Ecto neural progenitor cell (in vitro differentiated cells): ENCODE measurements around the gene CRYGC.
"Not testable (repeated sequence)": the region's sequence is repeated elsewhere in the genome, so short reads cannot be mapped to it uniquely, and the experiment has no call there.

ENCODE experiments used
- DNase-seq: peaks from one replicate; pipeline ENCODE4 v3.0.0-alpha.2; 2018; ENCODE audit warnings: low spot score

CRYGC gene, protein sequence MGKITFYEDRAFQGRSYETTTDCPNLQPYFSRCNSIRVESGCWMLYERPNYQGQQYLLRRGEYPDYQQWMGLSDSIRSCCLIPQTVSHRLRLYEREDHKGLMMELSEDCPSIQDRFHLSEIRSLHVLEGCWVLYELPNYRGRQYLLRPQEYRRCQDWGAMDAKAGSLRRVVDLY

DNA sequence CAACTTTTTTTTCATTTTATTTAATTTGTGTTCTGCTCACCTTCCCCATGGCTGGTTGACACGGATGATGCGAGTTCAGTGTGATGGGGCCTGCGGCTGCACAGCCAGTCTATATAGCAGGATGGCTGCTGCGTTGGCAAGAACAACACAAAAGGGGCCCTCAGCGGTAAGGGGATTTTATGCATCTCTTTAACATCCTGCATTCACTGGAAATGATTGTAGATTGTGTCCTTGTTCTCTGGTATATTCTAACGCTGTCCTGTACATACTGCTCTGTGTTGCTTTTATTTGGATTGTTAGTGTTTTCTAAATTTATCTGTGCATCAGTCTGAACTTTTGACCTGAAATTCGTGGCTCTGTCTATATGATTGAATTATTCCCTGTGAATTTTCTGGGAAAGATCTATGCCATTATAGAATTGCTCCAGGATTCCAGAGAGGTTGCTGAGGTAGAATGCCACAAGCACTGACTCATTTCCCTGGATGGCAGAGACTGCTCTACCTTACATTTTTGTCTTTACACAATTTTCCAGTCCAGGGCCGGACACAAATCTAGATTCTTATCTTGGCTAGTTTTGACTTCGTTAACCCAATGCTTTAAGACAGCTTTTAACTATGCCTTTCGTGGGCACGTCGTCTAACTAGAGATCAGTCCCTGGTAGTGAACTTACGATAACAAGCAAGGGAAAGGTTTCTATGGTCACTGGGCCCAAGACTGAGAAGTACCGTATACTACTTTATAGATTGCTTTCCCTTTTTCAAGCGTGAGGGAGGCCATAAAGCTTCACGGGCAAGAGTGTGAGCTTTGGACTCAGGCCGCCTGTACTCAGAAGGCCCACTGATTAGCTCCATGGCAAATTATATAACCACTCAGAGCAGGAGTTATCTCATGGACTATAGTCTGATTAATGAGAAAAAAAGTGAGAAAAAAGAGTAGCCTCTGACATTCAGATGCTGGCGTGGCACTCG, at the start of gene CRYGC:
CRYGC (minus strand) TSS at position 85 of the 968 bp plus-strand sequence; CDS start at position 49, 36 bp downstream.
- DNase-seq: no peak

DNA sequence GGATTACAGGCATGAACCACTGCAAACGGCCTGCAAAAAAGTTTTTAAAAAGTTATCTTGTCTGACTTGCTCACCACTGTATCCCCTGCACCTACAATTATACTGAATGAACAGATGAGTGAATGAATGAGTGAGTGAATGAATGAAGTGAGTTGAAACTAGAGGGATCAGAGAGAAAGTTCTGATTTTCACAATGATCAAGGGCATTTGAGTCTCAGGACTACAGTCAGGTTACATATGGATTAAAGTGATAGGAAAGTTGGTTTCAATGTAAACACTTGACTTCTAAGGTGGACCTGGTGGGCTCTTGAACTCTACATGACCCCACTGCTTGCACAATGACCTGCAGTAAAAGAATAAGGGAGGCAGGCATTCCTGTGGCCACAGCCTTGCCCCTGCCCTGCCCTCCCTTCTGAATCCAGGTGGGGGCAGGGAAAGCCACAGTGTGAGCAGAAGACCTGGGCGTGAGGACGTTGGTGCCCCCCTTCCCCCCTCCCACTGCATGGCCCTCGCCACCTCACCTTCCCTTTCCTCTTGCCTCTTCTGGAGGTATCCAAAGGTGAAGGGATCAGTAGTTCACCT, 49.5 kb upstream of the CRYGC start:
- DNase-seq: no peak

DNA sequence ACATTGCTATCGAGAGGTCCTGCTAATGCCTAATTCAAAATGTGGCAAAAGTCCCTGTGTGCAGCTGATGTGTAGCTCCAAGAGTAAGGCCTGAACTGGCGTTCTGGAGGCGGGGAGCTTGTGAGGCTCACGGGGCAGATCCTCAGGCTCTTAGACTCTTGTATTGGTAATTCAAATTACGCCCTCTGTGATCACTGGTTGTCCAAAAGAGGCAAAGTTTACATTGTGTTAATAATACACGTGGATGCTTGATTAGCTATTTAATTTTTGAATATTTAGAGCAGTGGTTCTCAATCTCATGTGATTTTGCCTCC, 46.2 kb upstream of the CRYGC start:
- no peak for DNase-seq

DNA sequence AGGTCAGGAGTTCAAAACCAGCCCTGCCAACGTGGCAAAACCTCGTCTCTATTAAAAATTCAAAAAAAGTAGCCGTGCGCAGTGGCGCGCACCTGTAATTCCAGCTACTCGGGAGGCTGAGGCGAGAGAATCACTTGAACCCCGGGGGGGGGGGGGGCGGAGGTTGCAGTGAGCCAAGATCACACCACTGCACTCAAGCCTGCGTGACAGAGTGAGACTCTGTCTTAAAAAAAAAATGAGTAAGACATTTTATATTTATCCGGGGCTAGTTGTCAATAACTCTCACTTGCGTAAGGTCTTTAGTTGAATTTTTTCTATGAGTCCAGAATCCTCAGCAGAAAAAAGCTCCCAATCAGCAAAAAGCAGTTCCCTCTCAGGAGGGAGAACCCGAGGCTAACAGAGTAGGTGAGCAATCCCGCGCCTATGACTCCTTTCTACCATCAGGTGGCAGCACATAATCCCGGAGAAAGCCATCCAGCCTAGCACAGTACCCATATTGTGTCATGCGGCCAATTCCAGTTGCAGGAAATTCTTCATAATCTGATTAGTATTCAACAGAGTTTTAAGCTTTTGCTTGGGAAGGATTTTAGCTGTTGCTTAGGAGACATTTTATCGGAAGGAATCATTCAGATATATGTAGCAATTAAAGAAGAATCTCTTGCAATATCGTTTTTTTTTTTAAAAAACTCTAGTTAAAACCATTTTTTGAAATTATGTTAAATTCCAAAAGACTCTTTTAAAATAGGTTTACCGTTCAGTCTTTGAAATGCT, 45.6 kb upstream of the CRYGC start:
- DNase-seq: peak; percentile 71

DNA sequence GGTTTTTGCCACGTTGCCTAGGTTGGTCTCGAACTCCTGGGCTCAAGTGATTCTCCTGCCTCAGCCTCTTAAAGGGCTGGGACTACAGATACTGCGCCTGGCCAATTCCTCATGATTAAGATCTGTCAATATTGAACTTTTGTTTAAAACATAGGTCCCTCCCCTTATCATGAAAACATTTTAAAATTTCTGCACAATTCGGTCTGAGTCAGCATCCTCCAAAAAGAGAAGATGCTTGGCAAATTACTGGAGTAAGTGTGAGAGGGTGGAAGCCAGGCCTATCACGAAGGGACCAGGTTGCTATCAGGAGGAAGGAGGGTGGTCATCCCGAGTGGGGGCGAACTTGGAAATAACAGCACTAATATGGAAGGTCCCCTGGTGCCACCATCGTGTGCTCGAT, 44.5 kb upstream of the CRYGC start:
- no peak for DNase-seq

DNA sequence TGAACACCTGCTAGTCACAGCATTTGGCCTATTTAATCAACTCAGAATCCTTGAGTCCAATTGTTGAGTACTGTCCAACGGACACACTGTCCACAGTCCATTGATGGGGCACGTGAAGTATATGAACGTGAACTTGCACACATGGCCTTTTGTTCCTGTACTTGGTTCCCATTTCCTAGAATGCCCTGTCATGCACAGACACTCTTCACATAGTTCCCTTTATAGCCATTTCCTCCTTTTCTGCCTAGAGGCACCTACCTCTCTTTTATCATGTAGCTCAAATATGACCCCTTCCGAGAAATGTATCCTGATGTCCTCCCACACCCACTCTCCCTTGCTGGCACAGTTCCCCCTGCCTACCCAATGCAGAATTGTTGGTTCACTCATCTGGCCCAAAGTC, 42.5 kb upstream of the CRYGC start:
- no peak for DNase-seq

DNA sequence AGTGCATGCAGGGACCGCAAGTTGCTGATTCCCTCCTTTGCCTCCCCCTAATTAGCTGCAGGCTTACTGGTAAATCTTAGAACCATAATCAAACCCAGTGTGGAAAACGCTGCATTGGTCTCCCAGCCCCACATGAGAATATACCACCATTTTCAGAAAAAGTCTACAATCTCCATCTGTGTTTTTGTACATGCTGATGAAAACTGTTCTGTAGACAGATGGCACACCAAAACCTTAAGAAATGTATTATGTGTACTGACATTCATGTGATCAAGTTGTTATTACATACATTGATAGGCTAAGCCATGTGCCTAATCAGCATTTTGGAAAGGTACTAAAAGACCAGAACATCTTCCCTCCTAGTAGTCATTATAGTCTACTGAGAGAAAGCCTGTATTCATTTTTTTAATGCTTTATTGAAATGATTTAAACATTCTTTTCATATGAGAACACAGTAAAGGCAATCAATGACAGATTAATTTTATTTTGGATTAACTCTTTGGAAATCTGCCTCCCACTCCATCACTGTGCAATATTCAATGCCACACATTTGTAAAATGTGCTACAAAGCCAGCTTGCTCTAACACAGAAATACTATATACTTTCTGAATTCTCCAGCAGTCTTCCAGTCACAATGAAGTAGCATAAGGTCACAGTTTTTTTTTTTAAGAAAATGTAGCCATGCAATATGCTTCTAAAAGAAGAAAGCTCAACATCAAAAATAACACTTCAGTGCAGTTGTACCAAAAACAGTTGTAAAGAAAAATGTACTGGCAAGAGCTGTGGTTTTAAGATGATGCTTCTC, 35.5 kb upstream of the CRYGC start:
- DNase-seq: no peak

DNA sequence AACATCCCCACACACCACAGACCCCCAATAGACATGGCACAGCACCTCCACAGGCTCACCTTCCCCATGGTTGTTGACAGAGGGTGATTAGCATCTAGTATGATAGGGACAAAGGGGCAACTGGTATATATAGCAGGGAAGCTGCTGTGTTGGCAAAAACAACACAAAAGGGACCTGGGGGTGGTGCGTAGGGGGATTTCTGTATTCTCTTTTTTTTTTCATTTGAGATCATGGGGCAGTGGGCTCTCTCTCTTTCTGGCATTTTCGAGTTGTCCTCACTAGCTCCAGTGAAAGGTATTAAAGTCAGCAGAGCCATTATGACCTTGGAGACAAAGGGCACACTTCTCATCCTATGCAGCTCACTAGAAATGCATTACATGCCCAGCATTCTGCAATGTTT, 33.9 kb upstream of the CRYGC start, which contains the start of gene CRYGA:
CRYGA (minus strand) TSS at position 101 of the 400 bp plus-strand sequence; CDS start at position 68, 33 bp downstream.
- DNase-seq: no peak

DNA sequence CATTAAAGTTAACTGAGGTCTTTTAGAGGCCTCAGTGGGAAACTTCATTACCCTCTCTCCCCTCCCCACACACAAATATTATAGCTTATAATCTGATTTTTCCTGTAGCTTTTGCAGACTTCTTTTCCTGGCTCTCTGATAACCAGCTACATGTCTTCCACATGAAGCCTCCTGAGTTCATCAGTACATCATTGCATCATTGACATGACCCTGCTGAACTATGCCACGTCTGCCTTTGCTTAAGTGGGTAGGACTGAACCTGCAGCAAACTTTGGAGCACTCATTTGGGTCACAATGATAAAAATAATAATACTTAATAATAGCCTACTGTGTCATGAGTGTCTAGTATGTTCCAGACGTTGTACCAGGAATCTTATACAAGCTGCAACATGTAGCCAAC, 26.8 kb upstream of the CRYGC start:
- DNase-seq: no peak

DNA sequence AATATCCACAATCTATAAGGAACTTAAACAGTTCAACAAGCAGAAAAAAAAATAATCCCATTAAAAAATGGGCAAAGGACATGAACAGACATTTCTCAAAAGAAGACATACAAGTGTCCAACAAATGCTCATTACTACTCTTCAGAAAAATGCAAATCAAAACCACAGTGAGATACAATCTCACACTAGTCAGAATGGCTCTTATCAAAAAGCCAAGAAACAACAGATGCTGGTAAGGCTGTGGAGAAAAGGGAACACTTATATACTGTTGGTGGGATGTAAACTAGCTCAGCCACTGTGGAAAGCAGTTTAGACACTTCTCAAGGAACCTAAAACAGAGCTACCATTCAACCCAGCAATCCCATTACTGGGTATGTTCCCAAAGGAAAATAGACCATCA, 23.5 kb upstream of the CRYGC start:
- DNase-seq: no peak

DNA sequence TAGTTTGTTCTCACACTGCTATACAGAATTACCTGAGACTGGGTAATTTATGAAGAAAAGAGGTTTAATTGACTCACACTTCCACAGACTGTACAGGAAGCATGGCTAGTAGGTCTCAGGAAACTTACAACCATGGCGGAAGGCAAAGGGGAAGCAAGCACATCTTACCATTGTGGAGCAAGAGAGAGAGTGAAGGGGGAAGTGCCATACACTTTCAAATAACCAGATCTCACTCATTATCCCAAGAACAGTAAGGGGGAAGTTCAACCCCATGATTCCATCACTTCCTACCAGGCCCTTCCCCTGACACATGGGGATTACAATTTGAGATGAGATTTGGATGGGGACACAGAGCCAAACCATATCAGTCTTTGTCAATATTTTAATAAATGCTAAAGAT, 21.3 kb upstream of the CRYGC start:
- DNase-seq: no peak

DNA sequence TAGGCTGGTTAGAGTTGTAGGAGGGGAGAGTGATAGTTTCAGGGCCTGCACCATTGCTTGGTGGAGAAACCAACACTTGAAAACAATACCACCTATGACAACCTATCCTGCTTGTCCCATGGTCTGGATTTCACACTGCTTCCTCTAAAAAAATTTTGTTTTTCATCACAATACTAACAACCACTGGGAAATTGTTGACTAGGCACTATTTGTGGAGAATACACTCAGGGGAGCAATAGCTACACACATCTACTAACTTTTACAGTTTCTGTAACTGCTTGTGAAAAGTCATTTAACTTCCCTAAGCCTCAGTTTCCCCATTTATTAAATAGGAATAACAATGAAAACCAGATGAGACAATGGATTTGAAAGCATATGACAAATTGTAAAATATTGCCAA, 20.5 kb upstream of the CRYGC start:
- no peak for DNase-seq

DNA sequence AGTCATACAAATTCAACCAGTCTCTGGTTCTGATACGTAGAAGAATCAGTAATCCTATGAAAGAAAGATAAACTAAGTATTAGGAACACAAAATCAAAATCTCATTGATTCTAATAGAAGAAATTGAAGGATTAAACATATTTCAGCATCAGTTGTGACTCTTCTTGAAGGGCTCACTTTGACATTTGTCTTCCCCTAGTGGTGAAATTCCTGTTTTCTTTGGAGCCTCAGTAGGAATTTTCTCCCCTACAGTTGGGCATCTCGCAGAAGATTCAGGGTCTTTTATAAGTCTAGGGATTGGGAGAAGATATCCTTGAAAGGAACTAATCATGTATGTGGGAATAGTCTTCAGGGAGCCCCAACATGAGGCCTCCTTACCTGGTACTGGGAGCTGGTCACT, 19.2 kb upstream of the CRYGC start:
- no peak for DNase-seq

DNA sequence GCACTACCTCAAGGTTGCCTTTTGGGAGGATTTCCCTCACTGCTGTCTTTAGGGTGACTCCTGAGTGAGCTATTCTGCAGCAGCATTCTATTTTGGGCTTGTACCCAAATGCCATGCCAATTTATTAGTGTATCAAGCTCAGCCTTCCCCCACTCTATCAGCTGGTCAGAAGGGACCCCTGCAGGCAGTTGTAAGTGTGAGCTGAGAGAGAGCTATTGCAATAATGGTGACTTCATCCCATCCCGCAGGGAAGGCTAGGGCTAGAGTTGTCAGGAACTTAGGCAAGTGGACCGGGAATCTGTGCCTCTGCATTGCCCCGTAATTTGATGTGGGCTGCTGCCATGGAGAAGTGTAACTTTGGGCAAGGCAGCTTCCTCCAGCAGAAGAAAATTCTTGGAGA, 18.1 kb upstream of the CRYGC start:
- DNase-seq: no peak

DNA sequence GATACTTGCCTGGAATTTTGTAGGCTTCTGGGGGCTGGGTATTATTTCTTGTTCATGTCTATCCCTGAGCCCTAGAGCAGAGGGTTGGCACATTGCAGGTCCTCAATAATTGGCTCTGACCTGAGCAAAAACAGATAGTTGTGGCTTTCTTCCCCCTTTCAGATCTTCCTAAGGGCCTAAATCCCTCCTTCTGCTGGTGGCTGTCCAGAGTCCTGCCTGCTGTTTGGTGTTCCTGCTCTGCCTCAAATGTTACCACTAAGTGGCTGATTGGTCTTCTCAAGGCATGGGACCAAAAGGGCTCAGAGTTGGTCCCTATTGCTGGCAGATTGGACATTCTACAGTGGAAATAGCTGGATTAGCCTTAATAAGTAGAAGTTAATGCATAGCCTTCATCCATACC, 17.4 kb upstream of the CRYGC start:
- DNase-seq: no peak

DNA sequence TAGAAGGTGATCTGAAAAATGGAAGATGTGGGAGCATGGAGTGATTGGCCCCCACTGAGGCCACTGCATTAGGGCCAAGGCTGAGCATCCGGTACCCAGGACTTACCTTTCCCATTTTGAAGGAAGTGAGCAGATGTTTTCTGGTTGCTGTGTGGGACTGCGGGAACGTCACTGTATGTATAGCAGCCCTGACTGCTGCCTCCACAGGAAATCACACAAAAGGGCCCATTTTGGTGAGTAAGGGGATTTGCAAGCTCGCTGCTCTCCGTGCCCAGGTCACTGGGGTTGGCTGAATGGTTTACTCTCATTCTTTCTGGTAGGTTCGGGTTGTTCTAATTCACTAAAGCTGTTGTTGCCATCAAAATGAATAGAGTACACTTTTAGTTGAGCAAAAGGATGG, 16.4 kb upstream of the CRYGC start, which contains the start of gene CRYGB:
CRYGB (minus strand) TSS at position 153 of the 400 bp plus-strand sequence; CDS start at position 115, 38 bp downstream.
- no peak for DNase-seq

DNA sequence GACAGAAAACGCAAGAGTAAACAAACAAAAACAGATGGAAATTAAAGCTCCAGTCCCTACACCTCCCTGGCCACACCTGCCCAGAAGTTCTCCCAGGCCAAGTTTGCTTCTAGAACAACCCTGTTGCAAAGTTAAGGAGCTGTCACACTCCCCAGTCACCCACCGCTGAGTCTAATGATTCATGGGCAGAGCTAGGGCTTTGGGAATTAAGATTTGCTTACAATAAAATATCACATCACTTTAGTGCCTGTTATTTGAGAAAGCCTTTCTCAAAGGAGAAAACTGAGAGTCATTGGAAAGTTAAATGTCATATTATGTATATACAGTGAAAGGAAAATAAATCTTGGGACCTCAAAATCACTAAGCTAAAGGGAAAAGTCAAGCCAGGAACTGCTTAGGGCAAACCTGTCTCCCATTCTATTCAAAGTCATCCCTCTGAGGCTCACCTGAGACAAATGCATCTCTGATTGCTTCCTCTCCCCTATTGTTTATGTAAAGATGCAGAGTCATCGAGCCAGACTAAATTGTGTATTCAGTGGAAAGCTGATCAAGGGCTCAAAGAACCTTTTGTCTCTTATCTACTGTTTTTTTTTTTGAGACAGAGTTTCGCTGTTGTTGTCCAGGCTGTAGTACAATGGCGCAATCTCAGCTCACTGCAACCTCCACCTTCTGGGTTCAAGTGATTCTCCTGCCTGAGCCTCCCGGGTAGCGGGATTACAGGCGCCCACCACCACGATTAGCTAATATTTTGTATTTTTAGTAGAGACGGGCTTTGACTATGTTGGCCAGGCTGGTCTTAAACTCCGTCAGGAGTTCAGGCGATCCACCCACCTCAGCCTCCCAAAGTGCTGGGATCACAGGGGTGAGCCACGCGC, 13.5 kb upstream of the CRYGC start:
- no peak for DNase-seq

DNA sequence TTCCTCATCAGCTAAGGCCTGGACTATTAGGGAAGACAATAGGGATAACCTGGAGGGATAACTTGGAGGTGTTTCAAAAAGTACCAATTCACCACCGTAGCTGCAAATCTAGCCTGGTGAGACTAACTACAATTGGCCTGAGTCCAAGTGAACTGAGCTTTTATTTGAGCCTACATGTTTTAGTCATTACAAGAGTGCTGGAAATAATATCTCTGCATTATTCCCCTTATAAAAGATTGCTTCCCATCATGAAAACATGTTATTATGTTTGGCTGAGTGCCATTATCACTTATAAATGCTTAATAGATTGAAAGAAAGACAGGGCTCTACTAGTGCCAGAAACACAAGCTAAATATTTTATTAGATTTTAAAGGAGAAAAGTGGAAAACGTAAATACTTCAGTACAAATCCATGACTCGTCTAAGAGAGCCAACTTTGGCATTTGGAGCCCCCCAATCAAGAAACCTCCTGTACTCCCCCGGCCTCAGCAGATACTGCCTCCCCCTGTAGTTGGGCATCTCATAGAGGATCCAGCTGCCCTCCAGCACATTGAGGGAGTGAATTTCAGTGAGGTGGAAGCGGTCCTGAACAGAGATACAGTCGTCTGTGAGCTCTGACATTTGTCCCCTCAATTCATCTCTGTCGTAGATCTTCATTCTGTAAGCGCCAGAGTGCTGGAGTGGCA, 12.8 kb upstream of the CRYGC start:
- no peak for DNase-seq

DNA sequence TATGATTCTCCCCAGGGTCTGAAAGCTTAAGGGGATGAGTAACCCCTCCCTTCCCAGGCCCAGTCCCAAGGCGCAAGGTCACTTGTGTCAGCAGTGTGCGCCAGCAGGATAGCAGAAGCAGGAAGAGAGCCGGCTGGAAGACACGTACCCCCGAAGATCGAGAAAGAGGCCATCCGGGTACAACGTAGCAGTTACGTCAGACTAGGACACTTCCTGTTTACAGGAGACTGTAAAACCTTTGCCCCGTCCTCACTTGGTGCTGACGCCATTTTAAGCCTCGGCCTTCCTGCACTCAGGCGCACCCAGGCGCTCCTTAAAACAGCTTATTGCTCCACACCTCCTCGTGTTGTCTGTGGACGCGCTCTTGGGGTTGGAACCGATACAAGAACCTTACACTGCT, 9.8 kb upstream of the CRYGC start:
- DNase-seq: no peak

DNA sequence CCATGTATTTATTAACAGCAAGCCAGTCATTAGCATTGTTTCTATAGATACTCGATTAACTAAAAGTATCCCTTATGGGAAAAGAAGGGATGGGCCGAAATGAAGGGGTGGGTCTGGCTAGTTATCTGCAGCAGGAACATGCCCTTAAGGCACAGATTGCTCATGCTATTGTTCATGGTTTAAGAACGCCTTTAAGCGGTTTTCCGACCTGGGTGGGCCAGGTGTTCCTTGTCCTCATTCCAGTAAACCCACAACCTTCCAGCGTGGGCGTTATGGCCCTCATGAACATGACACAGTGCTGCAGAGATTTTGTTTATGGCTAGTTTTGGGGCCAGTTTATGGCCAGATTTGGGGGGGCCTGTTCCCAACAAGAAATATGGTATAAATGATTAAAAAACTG, 8.7 kb upstream of the CRYGC start:
- not testable (repeated sequence) for DNase-seq
